GM18867 (cell line): ENCODE results near the gene MICAL3.
"Not testable (repeated sequence)": the region's sequence is repeated elsewhere in the genome, so short reads cannot be mapped to it uniquely, and the experiment has no call there.

Experiments used
- ATAC-seq: cut with Tn5 transposase; IDR thresholded peaks from one replicate; pipeline ENCODE4 v1.9.1; 2021; ENCODE audit warnings: mild to moderate bottlenecking, moderate library complexity; ENCODE audit not compliant: unreplicated experiment

The MICAL3 gene

GRCh38 chr22:18060646-18061620 is 36.6 kb upstream of the MICAL3 start:
- no peak for ATAC-seq

GRCh38 chr22:18059991-18060390 is 35.6 kb upstream of the MICAL3 start:
- no peak for ATAC-seq

GRCh38 chr22:18059473-18059872 is 35.1 kb upstream of the MICAL3 start:
- ATAC-seq: no peak

- ATAC-seq: no peak
These were observed 34.7 kb upstream of the MICAL3 start for GRCh38 chr22:18059094-18059417.

- no peak for ATAC-seq
These were observed 34.2 kb upstream of the MICAL3 start for GRCh38 chr22:18058371-18059093.

- ATAC-seq: peak; percentile 43
These were observed 33.3 kb upstream of the MICAL3 start for GRCh38 chr22:18057568-18058209.

- peak; percentile 68 for ATAC-seq
These were observed 32.6 kb upstream of the MICAL3 start for GRCh38 chr22:18056807-18057474.

- ATAC-seq: no peak
These were observed 31.9 kb upstream of the MICAL3 start for GRCh38 chr22:18056161-18056666.

- no peak for ATAC-seq
These were observed 31.3 kb upstream of the MICAL3 start for GRCh38 chr22:18055619-18056160.

GRCh38 chr22:18053216-18053946 is 29.0 kb upstream of the MICAL3 start:
- ATAC-seq: not testable (repeated sequence)

GRCh38 chr22:18051113-18051512 is 26.8 kb upstream of the MICAL3 start:
- not testable (repeated sequence) for ATAC-seq

- ATAC-seq: no peak
These were observed 25.7 kb upstream of the MICAL3 start for GRCh38 chr22:18050065-18050464.

- no peak for ATAC-seq
These were observed 24.1 kb upstream of the MICAL3 start for GRCh38 chr22:18048441-18048898.

- ATAC-seq: no peak
These were observed 23.7 kb upstream of the MICAL3 start for GRCh38 chr22:18048041-18048440.

- no peak for ATAC-seq
These were observed 21.4 kb upstream of the MICAL3 start for GRCh38 chr22:18045794-18046193.

- ATAC-seq: no peak
These were observed 20.3 kb upstream of the MICAL3 start for GRCh38 chr22:18044548-18045271.

GRCh38 chr22:18042685-18043084 is 18.3 kb upstream of the MICAL3 start:
- ATAC-seq: no peak

GRCh38 chr22:18040898-18041297 is 16.5 kb upstream of the MICAL3 start:
- not testable (repeated sequence) for ATAC-seq

GRCh38 chr22:18035751-18036150 is 11.4 kb upstream of the MICAL3 start:
- ATAC-seq: no peak
